CD8-positive, alpha-beta memory T cell (primary cell): ENCODE results near the gene PIP4K2C. TPM values are rescaled to one million over a fixed set of nuclear protein-coding genes. Genes with fewer than 3 reads are reported as not detected.

Experiments used
- CTCF ChIA-PET: fragments of 350-600 bp; sonication (Branson Sonifier 250); formaldehyde crosslinking; loops from one replicate; lab custom pipeline; 2021; ENCODE audit warnings: antibody characterized with exemption; lab: Charles Lee
- POLR2A ChIA-PET: fragments of 350-600 bp; sonication (Branson Sonifier 250); formaldehyde crosslinking; loops from one replicate; lab custom pipeline; 2021; ENCODE audit warnings: antibody characterized with exemption; lab: Charles Lee
- DNase-seq, 5 donors: peaks; one replicate each; pipeline versions ENCODE4 v3.0.0 to v3.0.0-alpha.2; 2020 to 2022; ENCODE audit warnings: mixed read lengths in 1 of 5
- H3K27ac ChIP-seq: one replicate; pipeline ENCODE4 v1.7.0; 2013; ENCODE audit warnings: low read depth, mild to moderate bottlenecking, low read length, moderate library complexity
- H3K27me3 ChIP-seq: 2 replicates; pipeline ENCODE4 v1.7.0; 2013; ENCODE audit warnings: low read length, mild to moderate bottlenecking; ENCODE audit not compliant: insufficient read depth, poor library complexity, severe bottlenecking
- H3K36me3 ChIP-seq: 2 replicates; pipeline ENCODE4 v1.7.0; 2013; ENCODE audit warnings: mild to moderate bottlenecking, low read length, moderate library complexity; ENCODE audit not compliant: insufficient read depth
- H3K4me1 ChIP-seq: 2 replicates; pipeline ENCODE4 v1.7.0; 2013; ENCODE audit warnings: mild to moderate bottlenecking, low read length, moderate library complexity; ENCODE audit not compliant: insufficient read depth
- H3K4me3 ChIP-seq: 2 replicates; pipeline ENCODE4 v1.7.0; 2013; ENCODE audit warnings: mild to moderate bottlenecking, low read length
- H3K9me3 ChIP-seq: 2 replicates; pipeline ENCODE4 v1.7.0; 2013; ENCODE audit warnings: mild to moderate bottlenecking, low read length
- H3K27ac Mint-ChIP-seq, 8 donors: one replicate each; pipeline ENCODE4 v1.8.0; 2020 to 2021; ENCODE audit warnings: mixed read lengths in 8 of 8, mild to moderate bottlenecking in 6 of 8, inconsistent platforms in 3 of 8, moderate library complexity in 3 of 8
- H3K27me3 Mint-ChIP-seq, 2 donors: one replicate each; pipeline ENCODE4 v1.8.0; 2020 to 2021; ENCODE audit warnings: mixed read lengths in 2 of 2, mild to moderate bottlenecking in 1 of 2, moderate library complexity in 1 of 2
- H3K36me3 Mint-ChIP-seq, 3 donors: one replicate each; pipeline ENCODE4 v1.8.0; 2020 to 2021; ENCODE audit warnings: mixed read lengths in 3 of 3, inconsistent platforms in 1 of 3, mild to moderate bottlenecking in 1 of 3
- H3K4me1 Mint-ChIP-seq, 3 donors: one replicate each; pipeline ENCODE4 v1.8.0; 2020 to 2021; ENCODE audit warnings: mixed read lengths in 3 of 3, inconsistent platforms in 1 of 3, mild to moderate bottlenecking in 1 of 3
- H3K4me3 Mint-ChIP-seq, 7 donors: one replicate each; pipeline ENCODE4 v1.8.0; 2020 to 2021; ENCODE audit warnings: mixed read lengths in 7 of 7, mild to moderate bottlenecking in 6 of 7, moderate library complexity in 4 of 7, inconsistent platforms in 2 of 7
- H3K9me3 Mint-ChIP-seq, 5 donors: one replicate each; pipeline ENCODE4 v1.8.0; 2020 to 2022; ENCODE audit warnings: mixed read lengths in 5 of 5, mild to moderate bottlenecking in 3 of 5, moderate library complexity in 2 of 5, inconsistent platforms in 1 of 5
- polyA plus RNA-seq: library from polyadenylated mRNA; unstranded; fragments of 300-500 nt; fragmentation: Illumina TruSeq; gene quantifications from one replicate; pipeline ENCODE4 v1.2.3, GENCODE V29; 2021
- total RNA-seq, 2 experiments: library from RNA; stranded (reverse); gene quantifications; one replicate each; pipeline ENCODE4 v1.2.3, GENCODE V29; 2021

PIP4K2C gene
- total and polyA plus RNA-seq, 3 experiments from 2014 or later: 24.7 to 40.6 (median 29.7) TPM

DNA sequence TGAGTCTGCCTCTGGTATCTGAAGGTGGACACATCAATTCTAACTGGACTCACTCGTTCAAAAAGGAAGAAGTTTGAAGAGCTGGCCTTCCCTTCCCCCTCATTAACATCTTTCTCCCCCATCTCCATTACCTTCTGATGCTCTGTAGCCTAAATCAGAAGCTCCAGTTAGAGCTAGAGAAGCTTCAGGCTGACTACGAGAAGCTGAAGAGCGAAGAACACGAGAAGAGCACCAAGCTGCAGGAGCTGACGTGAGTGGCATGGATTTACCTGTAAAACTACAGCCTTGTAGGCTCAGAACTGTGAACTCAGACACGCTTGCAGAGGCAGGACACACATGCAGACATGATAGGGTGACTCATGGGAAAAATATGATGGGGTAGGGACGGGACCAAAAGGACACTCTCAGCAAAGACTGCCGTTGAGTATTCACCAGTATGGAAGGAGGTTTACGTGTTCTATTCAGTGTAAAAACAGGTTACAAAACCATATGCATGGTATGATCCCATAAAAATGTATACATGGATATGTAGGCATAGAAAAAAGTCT is 14.3 kb upstream of the PIP4K2C start:
- no peaks in the 10 kb centered on the region for H3K9me3 ChIP-seq
- no peaks in the 10 kb centered on the region for H3K36me3 ChIP-seq
- H3K9me3 Mint-ChIP-seq: no peaks in the 10 kb centered on the region
- no peaks in the 10 kb centered on the region for H3K4me1 ChIP-seq
- H3K4me3 Mint-ChIP-seq: no peak overlapping the region
- POLR2A ChIA-PET: no interaction called here
- H3K36me3 Mint-ChIP-seq: peaks cover 0 to 3% (median 0%) of the 10 kb centered on the region in 3 donors
- H3K27ac Mint-ChIP-seq: peak overlapping the region in 1 of 8 donors; percentile 15
- no peak overlapping the region for H3K27ac ChIP-seq
- H3K4me3 ChIP-seq: no peak overlapping the region
- peaks cover 0 to 2% of the 10 kb centered on the region in 2 donors for H3K27me3 Mint-ChIP-seq
- no peaks in the 10 kb centered on the region for H3K27me3 ChIP-seq
- H3K4me1 Mint-ChIP-seq: no peaks in the 10 kb centered on the region
- CTCF ChIA-PET: interaction anchor here (2.8 to 2.9 kb wide), 2 partner anchors 44 to 57 kb away, joined by 9 to 18 read pairs; partner anchors contain the start of gene B4GALNT1
- DNase-seq: no peak

- H3K4me1 Mint-ChIP-seq: peaks cover under 1 to 2% (median 1%) of the 10 kb centered on the region in 3 donors
- Histone ChIP-seq H3K36me3 (no peaks in the 10 kb centered on the region), H3K4me3 (no peak overlapping the region), H3K27me3 (no peaks in the 10 kb centered on the region), H3K27ac (no peak overlapping the region), H3K9me3 (no peaks in the 10 kb centered on the region), H3K4me1 (no peaks in the 10 kb centered on the region)
- H3K27me3 Mint-ChIP-seq: peaks cover 2% of the 10 kb centered on the region in 2 donors
- ChIA-PET CTCF (no interaction called here), POLR2A (no interaction called here)
- no peaks in the 10 kb centered on the region for H3K9me3 Mint-ChIP-seq
- peaks cover 0 to 3% (median 0%) of the 10 kb centered on the region in 3 donors for H3K36me3 Mint-ChIP-seq
- no peak for DNase-seq
- no peak overlapping the region for H3K27ac Mint-ChIP-seq
- no peak overlapping the region for H3K4me3 Mint-ChIP-seq
Observed at GRCh38 chr12:57577981-57578758, 12.8 kb upstream of the PIP4K2C start.

DNA sequence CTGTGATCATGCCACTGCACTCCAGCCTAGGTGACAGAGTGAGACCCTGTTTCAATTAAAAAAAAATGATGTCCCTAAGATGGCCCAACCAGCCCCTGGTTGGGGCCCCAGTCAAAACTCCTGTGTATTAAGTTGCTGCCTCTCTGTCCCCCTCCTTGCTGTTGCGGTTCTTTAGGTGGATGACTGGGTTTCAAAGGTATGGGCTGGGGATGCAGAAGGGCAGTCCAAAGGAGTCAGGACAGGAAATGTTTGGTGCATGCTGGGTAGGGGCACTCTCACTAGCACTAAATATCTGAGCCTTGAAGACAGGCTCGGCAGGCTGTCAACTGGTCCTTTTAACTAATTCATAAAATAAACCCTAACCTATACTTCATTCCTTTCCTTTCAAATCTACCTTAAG is 12.0 kb upstream of the PIP4K2C start:
- Mint-ChIP-seq H3K9me3 (no peaks in the 10 kb centered on the region), H3K27me3 (peaks cover 5 to 7% of the 10 kb centered on the region in 2 donors), H3K36me3 (peaks cover 0 to 4% (median 0%) of the 10 kb centered on the region in 3 donors), H3K4me3 (no peak overlapping the region), H3K27ac (no peak overlapping the region), H3K4me1 (peaks cover 5 to 7% (median 5%) of the 10 kb centered on the region in 3 donors)
- Histone ChIP-seq H3K36me3 (no peaks in the 10 kb centered on the region), H3K27ac (no peak overlapping the region), H3K4me1 (no peaks in the 10 kb centered on the region), H3K27me3 (no peaks in the 10 kb centered on the region), H3K4me3 (no peak overlapping the region), H3K9me3 (no peaks in the 10 kb centered on the region)
- DNase-seq: no peak
- ChIA-PET CTCF (interaction anchor here (0.7 kb wide), 1 partner anchor 54 kb away, joined by 3 read pairs; the partner anchor contains the start of gene B4GALNT1), POLR2A (interaction anchor here (0.6 kb wide), 1 partner anchor 99 kb away, joined by 3 read pairs; the partner anchor contains the start of gene ARHGAP9)

GRCh38 chr12:57579677-57580465 is 11.1 kb upstream of the PIP4K2C start:
- POLR2A ChIA-PET: interaction anchor here (0.5 kb wide), 1 partner anchor 9 kb away, joined by 3 read pairs; no protein-coding TSS in a partner anchor
- Histone ChIP-seq H3K4me1 (no peaks in the 10 kb centered on the region), H3K9me3 (no peaks in the 10 kb centered on the region), H3K36me3 (no peaks in the 10 kb centered on the region), H3K27me3 (no peaks in the 10 kb centered on the region), H3K27ac (no peak overlapping the region), H3K4me3 (no peak overlapping the region)
- peaks cover 5 to 7% of the 10 kb centered on the region in 2 donors for H3K27me3 Mint-ChIP-seq
- CTCF ChIA-PET: interaction anchor here (0.7 to 7.0 kb wide), 5 partner anchors 28 to 65 kb away, joined by 3 to 85 read pairs (median 3); partner anchors contain the start of gene B4GALNT1
- no peak overlapping the region for H3K27ac Mint-ChIP-seq
- no peaks in the 10 kb centered on the region for H3K9me3 Mint-ChIP-seq
- H3K36me3 Mint-ChIP-seq: peaks cover 0 to 4% (median 0%) of the 10 kb centered on the region in 3 donors
- H3K4me1 Mint-ChIP-seq: peaks cover 5 to 7% (median 5%) of the 10 kb centered on the region in 3 donors
- H3K4me3 Mint-ChIP-seq: no peak overlapping the region
- DNase-seq: no peak

DNA sequence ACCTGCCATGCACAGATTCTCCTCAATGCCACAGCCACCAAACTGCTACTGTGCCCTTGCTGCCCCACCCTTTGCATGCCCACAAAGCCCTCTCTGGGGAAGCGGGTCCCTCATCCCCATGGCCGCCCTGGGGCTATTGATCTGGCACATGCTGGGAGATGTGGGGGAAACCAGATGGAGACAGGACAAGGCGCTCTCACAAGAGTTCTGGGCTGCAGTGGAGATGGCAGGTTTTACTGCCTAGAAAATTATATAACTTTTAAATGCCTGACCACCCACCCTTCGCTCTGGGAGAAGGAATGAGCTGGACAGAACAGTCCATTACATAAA is 10.6 kb upstream of the PIP4K2C start:
- Histone ChIP-seq H3K4me1 (no peaks in the 10 kb centered on the region), H3K9me3 (no peaks in the 10 kb centered on the region), H3K4me3 (no peak overlapping the region), H3K27ac (no peak overlapping the region), H3K36me3 (no peaks in the 10 kb centered on the region), H3K27me3 (no peaks in the 10 kb centered on the region)
- Mint-ChIP-seq H3K9me3 (no peaks in the 10 kb centered on the region), H3K27ac (no peak overlapping the region), H3K4me1 (peaks cover 5 to 7% (median 5%) of the 10 kb centered on the region in 3 donors), H3K27me3 (peaks cover 7 to 8% of the 10 kb centered on the region in 2 donors), H3K36me3 (peaks cover 0 to 4% (median 0%) of the 10 kb centered on the region in 3 donors), H3K4me3 (no peak overlapping the region)
- ChIA-PET POLR2A (no interaction called here), CTCF (interaction anchor here (1.1 to 7.0 kb wide), 4 partner anchors 27 to 66 kb away, joined by 3 to 85 read pairs (median 19); partner anchors contain the start of gene B4GALNT1)
- no peak for DNase-seq

DNA sequence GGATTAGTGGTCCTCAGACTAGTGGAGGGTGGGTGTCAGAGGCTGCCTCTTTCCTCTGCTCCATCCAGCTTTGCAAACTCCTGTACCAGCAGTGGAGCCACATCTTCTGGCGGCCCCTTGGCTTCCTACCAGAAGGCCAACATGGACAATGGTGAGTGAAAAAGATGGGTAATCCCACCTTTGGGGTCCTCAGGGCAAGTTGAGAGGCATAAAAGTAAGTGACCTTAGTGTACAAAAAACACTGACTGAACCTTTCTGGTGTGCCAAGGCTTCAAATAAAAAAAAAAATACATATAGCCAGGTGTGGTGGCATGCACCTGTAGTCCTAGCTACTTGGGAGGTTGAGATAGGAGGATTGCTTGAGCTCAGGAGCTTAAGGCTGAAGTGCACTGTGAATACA is 9.2 kb upstream of the PIP4K2C start:
- CTCF ChIA-PET: interaction anchor here (0.6 to 7.0 kb wide), 8 partner anchors 11 to 203 kb away, joined by 3 to 85 read pairs (median 16); partner anchors contain the start of genes B4GALNT1 and DTX3
- Mint-ChIP-seq H3K27ac (no peak overlapping the region), H3K36me3 (peaks cover 0 to 1% (median 0%) of the 10 kb centered on the region in 3 donors), H3K4me1 (peaks cover 5 to 7% (median 5%) of the 10 kb centered on the region in 3 donors), H3K27me3 (peaks cover 6 to 14% of the 10 kb centered on the region in 2 donors), H3K9me3 (no peaks in the 10 kb centered on the region), H3K4me3 (no peak overlapping the region)
- Histone ChIP-seq H3K27ac (no peak overlapping the region), H3K27me3 (no peaks in the 10 kb centered on the region), H3K9me3 (no peaks in the 10 kb centered on the region), H3K4me3 (no peak overlapping the region), H3K36me3 (no peaks in the 10 kb centered on the region), H3K4me1 (no peaks in the 10 kb centered on the region)
- DNase-seq: no peak
- POLR2A ChIA-PET: no interaction called here

- Mint-ChIP-seq H3K27ac (peak overlapping the region in 1 of 8 donors; percentile 33), H3K36me3 (peaks cover 0 to 1% (median 0%) of the 10 kb centered on the region in 3 donors), H3K27me3 (peaks cover 6 to 14% of the 10 kb centered on the region in 2 donors), H3K9me3 (no peaks in the 10 kb centered on the region), H3K4me1 (peaks cover 5 to 7% (median 5%) of the 10 kb centered on the region in 3 donors), H3K4me3 (no peak overlapping the region)
- DNase-seq: no peak
- Histone ChIP-seq H3K9me3 (no peaks in the 10 kb centered on the region), H3K27me3 (no peaks in the 10 kb centered on the region), H3K27ac (no peak overlapping the region), H3K4me3 (no peak overlapping the region), H3K36me3 (no peaks in the 10 kb centered on the region), H3K4me1 (no peaks in the 10 kb centered on the region)
- POLR2A ChIA-PET: interaction anchor here (0.7 kb wide), 1 partner anchor 111 kb away, joined by 3 read pairs; the partner anchor contains the start of gene OS9
- CTCF ChIA-PET: interaction anchor here (0.8 to 7.0 kb wide), 20 partner anchors 8 to 160 kb away, joined by 3 to 85 read pairs (median 8); partner anchors contain the start of genes B4GALNT1, DTX3 and OS9
Observed at GRCh38 chr12:57582440-57582839, 8.6 kb upstream of the PIP4K2C start.
